ENCODE results near the gene ZNF316.

DNA sequence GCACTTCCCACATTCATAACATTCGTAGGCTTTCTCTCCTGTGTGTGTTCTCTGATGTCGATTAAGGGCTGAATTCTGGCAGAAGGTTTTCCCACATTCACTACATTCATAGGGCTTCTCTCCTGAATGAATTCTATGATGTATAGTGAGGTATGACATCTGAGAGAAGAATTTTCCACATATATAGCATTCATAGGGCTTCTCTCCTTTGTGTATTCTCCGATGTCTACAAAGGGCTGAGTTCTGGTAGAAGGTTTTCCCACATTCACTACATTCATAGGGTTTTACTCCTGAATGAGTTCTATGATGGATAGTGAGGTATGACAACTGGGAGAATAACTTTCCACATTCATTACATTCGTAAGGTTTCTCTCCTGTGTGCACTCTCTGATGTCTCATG, 54.0 kb downstream of the ZNF316 start:
- no peak for TF ChIP-seq EZH2 (IDR thresholded peaks at IDR 0.05; ENCODE audit: insufficient read depth, poor library complexity, severe bottlenecking)
- no peak for TF ChIP-seq EZH2phosphoT487 (IDR thresholded peaks at IDR 0.05; ENCODE audit: insufficient read depth, low read depth)
